ENCODE measurements around the gene TP53. TPM values are rescaled to one million over a fixed set of nuclear protein-coding genes. Genes with fewer than 3 reads are reported as not detected.

The TP53 gene
- total RNA-seq, 2 experiments from 2014 or later, result 129 to 138 TPM

DNA sequence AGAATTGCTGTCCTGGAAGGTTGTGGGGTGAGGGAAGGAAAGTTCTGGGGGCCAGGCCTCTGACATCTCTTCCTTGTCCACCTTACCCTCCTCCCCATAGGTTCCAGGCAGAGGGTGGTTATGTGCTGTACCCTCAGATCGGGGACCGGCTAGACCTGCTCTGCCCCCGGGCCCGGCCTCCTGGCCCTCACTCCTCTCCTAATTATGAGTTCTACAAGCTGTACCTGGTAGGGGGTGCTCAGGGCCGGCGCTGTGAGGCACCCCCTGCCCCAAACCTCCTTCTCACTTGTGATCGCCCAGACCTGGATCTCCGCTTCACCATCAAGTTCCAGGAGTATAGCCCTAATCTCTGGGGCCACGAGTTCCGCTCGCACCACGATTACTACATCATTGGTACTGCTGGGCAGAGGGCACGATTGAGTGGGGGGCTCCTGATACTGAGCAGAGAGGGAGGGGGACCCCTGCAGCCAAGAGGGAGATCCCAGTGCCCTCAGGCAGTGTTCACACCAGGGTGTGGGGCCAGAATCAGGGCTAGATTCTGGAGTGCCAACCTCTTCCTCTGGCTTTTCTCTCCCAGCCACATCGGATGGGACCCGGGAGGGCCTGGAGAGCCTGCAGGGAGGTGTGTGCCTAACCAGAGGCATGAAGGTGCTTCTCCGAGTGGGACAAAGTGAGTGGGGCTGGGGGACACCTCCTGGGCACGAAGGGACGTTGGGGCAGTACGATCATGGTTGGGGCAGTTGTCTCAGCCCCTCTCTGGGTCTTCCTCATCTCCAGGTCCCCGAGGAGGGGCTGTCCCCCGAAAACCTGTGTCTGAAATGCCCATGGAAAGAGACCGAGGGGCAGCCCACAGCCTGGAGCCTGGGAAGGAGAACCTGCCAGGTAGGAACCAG is 20.8 kb upstream of the TP53 start:
- ATAC-seq, result no peak
- TF ChIP-seq, protein P1, sequence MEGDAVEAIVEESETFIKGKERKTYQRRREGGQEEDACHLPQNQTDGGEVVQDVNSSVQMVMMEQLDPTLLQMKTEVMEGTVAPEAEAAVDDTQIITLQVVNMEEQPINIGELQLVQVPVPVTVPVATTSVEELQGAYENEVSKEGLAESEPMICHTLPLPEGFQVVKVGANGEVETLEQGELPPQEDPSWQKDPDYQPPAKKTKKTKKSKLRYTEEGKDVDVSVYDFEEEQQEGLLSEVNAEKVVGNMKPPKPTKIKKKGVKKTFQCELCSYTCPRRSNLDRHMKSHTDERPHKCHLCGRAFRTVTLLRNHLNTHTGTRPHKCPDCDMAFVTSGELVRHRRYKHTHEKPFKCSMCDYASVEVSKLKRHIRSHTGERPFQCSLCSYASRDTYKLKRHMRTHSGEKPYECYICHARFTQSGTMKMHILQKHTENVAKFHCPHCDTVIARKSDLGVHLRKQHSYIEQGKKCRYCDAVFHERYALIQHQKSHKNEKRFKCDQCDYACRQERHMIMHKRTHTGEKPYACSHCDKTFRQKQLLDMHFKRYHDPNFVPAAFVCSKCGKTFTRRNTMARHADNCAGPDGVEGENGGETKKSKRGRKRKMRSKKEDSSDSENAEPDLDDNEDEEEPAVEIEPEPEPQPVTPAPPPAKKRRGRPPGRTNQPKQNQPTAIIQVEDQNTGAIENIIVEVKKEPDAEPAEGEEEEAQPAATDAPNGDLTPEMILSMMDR (IDR thresholded peaks at IDR 0.05), result no peak
- Mint-ChIP-seq H3K27me3 (peaks cover 58% of the 10 kb centered on the region), H3K36me3 (ENCODE audit: low read depth) (peaks cover 6% of the 10 kb centered on the region), H3K4me1 (ENCODE audit: low read depth) (peaks cover 23% of the 10 kb centered on the region), H3K9me3 (no peaks in the 10 kb centered on the region), H3K4me3 (no peak overlapping the region), H3K27ac (no peak overlapping the region)
- intact Hi-C loops (cut with micrococcal nuclease), result no loop called here
- DNase-seq, result no peak
- POLR2A ChIA-PET, result interaction anchor here (5.7 kb wide), 1 partner anchor 20 kb away, joined by 54 read pairs; the partner anchor contains the start of genes TP53 and WRAP53
- CTCF ChIA-PET, result interaction anchor here (1.2 to 2.0 kb wide), 3 partner anchors 21 to 80 kb away, joined by 3 to 6 read pairs (median 4); partner anchors contain the start of gene TP53

GRCh38 chr17:7707446-7707845 is 20.2 kb upstream of the TP53 start:
- H3K36me3 Mint-ChIP-seq (ENCODE audit: low read depth), result peaks cover 12% of the 10 kb centered on the region
- peaks cover 23% of the 10 kb centered on the region for H3K4me1 Mint-ChIP-seq (ENCODE audit: low read depth)
- no peak for ATAC-seq
- intact Hi-C loops (cut with micrococcal nuclease), result no loop called here
- ChIA-PET POLR2A (interaction anchor here (1.1 to 5.7 kb wide), 2 partner anchors 19 to 65 kb away, joined by 3 to 54 read pairs; partner anchors contain the start of genes TP53 and WRAP53), CTCF (interaction anchor here (0.6 to 2.0 kb wide), 5 partner anchors 20 to 265 kb away, joined by 3 to 6 read pairs (median 4); partner anchors contain the start of gene TP53)
- peaks cover 53% of the 10 kb centered on the region for H3K27me3 Mint-ChIP-seq
- no peak overlapping the region for H3K4me3 Mint-ChIP-seq
- TF ChIP-seq, protein P1 (IDR thresholded peaks at IDR 0.05), result no peak
- no peak overlapping the region for H3K27ac Mint-ChIP-seq
- DNase-seq, result no peak
- no peaks in the 10 kb centered on the region for H3K9me3 Mint-ChIP-seq

- Mint-ChIP-seq H3K4me3 (no peak overlapping the region), H3K36me3 (ENCODE audit: low read depth) (peaks cover 19% of the 10 kb centered on the region), H3K27me3 (peaks cover 53% of the 10 kb centered on the region), H3K9me3 (no peaks in the 10 kb centered on the region), H3K27ac (no peak overlapping the region), H3K4me1 (ENCODE audit: low read depth) (peaks cover 23% of the 10 kb centered on the region)
- TF ChIP-seq, protein P1 (IDR thresholded peaks at IDR 0.05), result no peak
- ChIA-PET POLR2A (interaction anchor here (0.6 to 5.7 kb wide), 3 partner anchors 19 to 75 kb away, joined by 3 to 54 read pairs (median 3); partner anchors contain the start of genes TP53 and WRAP53), CTCF (interaction anchor here (0.6 to 2.0 kb wide), 7 partner anchors 9 to 266 kb away, joined by 3 to 6 read pairs (median 4); partner anchors contain the start of gene TP53)
- no peak for ATAC-seq
- no peak for DNase-seq
- intact Hi-C loops (cut with micrococcal nuclease), result no loop called here
Measured at GRCh38 chr17:7706631-7707354, 19.5 kb upstream of the TP53 start.

- Mint-ChIP-seq H3K4me1 (ENCODE audit: low read depth) (peaks cover 21% of the 10 kb centered on the region), H3K27ac (no peak overlapping the region), H3K36me3 (ENCODE audit: low read depth) (peaks cover 27% of the 10 kb centered on the region), H3K9me3 (no peaks in the 10 kb centered on the region), H3K4me3 (no peak overlapping the region), H3K27me3 (peaks cover 44% of the 10 kb centered on the region)
- ChIA-PET POLR2A (interaction anchor here (5.7 kb wide), 1 partner anchor 18 kb away, joined by 54 read pairs; the partner anchor contains the start of genes TP53 and WRAP53), CTCF (interaction anchor here (0.8 to 2.4 kb wide), 6 partner anchors 10 to 71 kb away, joined by 3 to 8 read pairs (median 5); partner anchors contain the start of genes TP53 and WRAP53)
- TF ChIP-seq, protein P1 (IDR thresholded peaks at IDR 0.05), result no peak
- intact Hi-C loops (cut with micrococcal nuclease), result no loop called here
- ATAC-seq (peak; percentile 29), DNase-seq (no peak)
Measured at GRCh38 chr17:7705269-7706255, 18.3 kb upstream of the TP53 start.
